Fibroblast of lung (primary cell): ENCODE results near the gene VENTX. TPM values are rescaled to one million over a fixed set of nuclear protein-coding genes. Genes with fewer than 3 reads are reported as not detected.

Source experiments
- DNase-seq, 2 donors: peaks; one replicate each; pipeline versions ENCODE4 v3.0.0 to v3.0.0-alpha.2; 2010; ENCODE audit warnings: low read depth in 2 of 2
- H2AFZ ChIP-seq: 2 replicates; pipeline ENCODE4 v1.5.1; 2012; ENCODE audit warnings: low read length, control low read depth, inconsistent platforms
- H3K27ac ChIP-seq: 2 replicates; pipeline ENCODE4 v1.5.1; 2011; ENCODE audit warnings: low read length, control low read depth; ENCODE audit not compliant: insufficient read depth
- H3K27me3 ChIP-seq: 2 replicates; pipeline ENCODE4 v1.5.1; 2011; ENCODE audit warnings: mild to moderate bottlenecking, low read length; ENCODE audit not compliant: control insufficient read depth, insufficient read depth
- H3K36me3 ChIP-seq: 2 replicates; pipeline ENCODE4 v1.5.1; 2011; ENCODE audit warnings: low read length; ENCODE audit not compliant: control insufficient read depth, insufficient read depth
- H3K4me1 ChIP-seq: 2 replicates; pipeline ENCODE4 v1.5.1; 2011; ENCODE audit warnings: low read length; ENCODE audit not compliant: control insufficient read depth, insufficient read depth; ENCODE audit errors: extremely low read depth
- H3K4me2 ChIP-seq: 2 replicates; pipeline ENCODE4 v1.5.1; 2011; ENCODE audit warnings: low read length, control low read depth; ENCODE audit not compliant: insufficient read depth; ENCODE audit errors: extremely low read depth
- H3K4me3 ChIP-seq, 4 experiments: fragments of 200-600 bp in 1 of 4; sonication (generic) in 1 of 4; replicated peaks in 1 of 4; 2 replicates each; pipeline ENCODE4 v1.5.1; 2011 to 2016; ENCODE audit warnings: low read length in 4 of 4, low read depth in 3 of 4, mild to moderate bottlenecking in 3 of 4, control low read depth in 2 of 4, inconsistent platforms in 1 of 4, mixed read lengths in 1 of 4; ENCODE audit not compliant: insufficient read depth in 1 of 4; ENCODE audit errors: control extremely low read depth in 1 of 4
- H3K79me2 ChIP-seq: 2 replicates; pipeline ENCODE4 v1.5.1; 2012; ENCODE audit warnings: mild to moderate bottlenecking, low read length, inconsistent platforms; ENCODE audit not compliant: control insufficient read depth, insufficient read depth
- H3K9ac ChIP-seq: 2 replicates; pipeline ENCODE4 v1.5.1; 2011; ENCODE audit warnings: mild to moderate bottlenecking, low read length, control low read depth; ENCODE audit not compliant: insufficient read depth
- H3K9me3 ChIP-seq: 2 replicates; pipeline ENCODE4 v1.5.1; 2012; ENCODE audit warnings: low read depth, low read length; ENCODE audit not compliant: control insufficient read depth, insufficient read depth
- H4K20me1 ChIP-seq: 2 replicates; pipeline ENCODE4 v1.5.1; 2011; ENCODE audit warnings: low read length; ENCODE audit not compliant: control insufficient read depth, insufficient read depth; ENCODE audit errors: extremely low read depth
- EZH2 ChIP-seq: IDR thresholded peaks from 2 replicates; pipeline ENCODE4 v1.5.1; 2012; ENCODE audit warnings: low read length, control low read depth, mild to moderate bottlenecking; ENCODE audit errors: missing control alignments
- polyA plus RNA-seq, 2 donors: library from polyadenylated mRNA; depleted of rRNA in 1 of 2; stranded (reverse) in 1 of 2; unstranded in 1 of 2; fragments of >200 nt; gene quantifications; 2 replicates each; pipeline ENCODE4 v1.2.1, GENCODE V29; 2011 to 2012; ENCODE audit warnings: missing spikeins in 1 of 2
- total RNA-seq: library from RNA; depleted of rRNA; stranded (reverse); fragments of >200 nt; gene quantifications from 2 replicates; pipeline ENCODE4 v1.2.1, GENCODE V29; 2014
- TF ChIP-seq, protein P1 (sequence below), 2 donors: IDR thresholded peaks in 1 of 2; conservative IDR thresholded peaks in 1 of 2; 1 replicate in 1 of 2; 2 replicates in 1 of 2; pipeline ENCODE4 v1.5.1; 2011 to 2012; ENCODE audit warnings: low read length in 2 of 2, control low read depth in 1 of 2, inconsistent platforms in 1 of 2, low read depth in 1 of 2, mild to moderate bottlenecking in 1 of 2

The VENTX gene
- total and polyA plus RNA-seq, 2 donors (not counting 1 experiment from before 2014, with no cell fraction given), result not detected

DNA sequence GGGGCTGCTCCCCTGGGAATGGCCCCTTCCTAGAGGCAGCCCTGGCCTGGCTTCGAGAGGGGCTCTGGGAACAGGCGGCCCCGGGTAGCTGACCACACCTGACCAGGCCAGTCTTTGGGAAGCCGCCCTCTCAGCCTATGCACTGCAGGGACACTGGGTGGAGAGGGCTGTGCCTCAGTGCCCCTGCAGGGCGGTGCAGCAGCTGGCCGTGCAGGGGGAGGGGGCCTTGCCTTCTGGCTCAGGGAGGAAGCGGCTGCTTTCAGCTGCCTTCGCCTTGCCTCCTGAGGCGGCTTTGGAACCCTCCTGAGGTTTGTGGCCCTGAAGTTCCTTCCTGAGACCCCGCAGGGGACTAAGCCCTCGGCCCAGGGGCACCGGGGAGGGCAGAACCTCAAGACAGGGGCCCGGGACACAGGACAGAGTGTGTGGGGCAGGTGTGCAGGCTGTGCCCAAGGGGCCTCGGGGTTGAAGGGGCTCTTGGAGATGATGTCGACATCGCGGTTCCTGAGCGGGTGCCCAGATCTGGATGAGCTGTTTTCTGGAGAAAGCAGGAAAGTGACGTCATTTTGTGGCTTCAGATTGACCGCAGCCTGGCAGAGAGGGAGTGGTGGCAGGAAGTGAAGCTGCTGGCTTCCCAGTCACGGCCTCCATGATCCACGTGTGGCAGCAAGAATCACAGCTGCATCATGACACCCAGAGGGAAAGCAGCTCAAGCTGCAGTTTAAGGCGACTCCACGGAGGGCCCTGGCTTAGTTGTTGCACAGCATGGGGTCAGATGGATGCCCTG, 21.4 kb downstream of the VENTX start:
- H3K9ac ChIP-seq, result no peak overlapping the region
- no peaks in the 10 kb centered on the region for H3K36me3 ChIP-seq
- no peaks in the 10 kb centered on the region for H3K27me3 ChIP-seq
- TF ChIP-seq EZH2, result no peak
- TF ChIP-seq, protein P1, sequence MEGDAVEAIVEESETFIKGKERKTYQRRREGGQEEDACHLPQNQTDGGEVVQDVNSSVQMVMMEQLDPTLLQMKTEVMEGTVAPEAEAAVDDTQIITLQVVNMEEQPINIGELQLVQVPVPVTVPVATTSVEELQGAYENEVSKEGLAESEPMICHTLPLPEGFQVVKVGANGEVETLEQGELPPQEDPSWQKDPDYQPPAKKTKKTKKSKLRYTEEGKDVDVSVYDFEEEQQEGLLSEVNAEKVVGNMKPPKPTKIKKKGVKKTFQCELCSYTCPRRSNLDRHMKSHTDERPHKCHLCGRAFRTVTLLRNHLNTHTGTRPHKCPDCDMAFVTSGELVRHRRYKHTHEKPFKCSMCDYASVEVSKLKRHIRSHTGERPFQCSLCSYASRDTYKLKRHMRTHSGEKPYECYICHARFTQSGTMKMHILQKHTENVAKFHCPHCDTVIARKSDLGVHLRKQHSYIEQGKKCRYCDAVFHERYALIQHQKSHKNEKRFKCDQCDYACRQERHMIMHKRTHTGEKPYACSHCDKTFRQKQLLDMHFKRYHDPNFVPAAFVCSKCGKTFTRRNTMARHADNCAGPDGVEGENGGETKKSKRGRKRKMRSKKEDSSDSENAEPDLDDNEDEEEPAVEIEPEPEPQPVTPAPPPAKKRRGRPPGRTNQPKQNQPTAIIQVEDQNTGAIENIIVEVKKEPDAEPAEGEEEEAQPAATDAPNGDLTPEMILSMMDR (conservative IDR thresholded peaks at IDR 0.05 in 1 of 2, IDR thresholded peaks at IDR 0.05 in 1 of 2; ENCODE audit: low read depth in 1 of 2, low read length in 2 of 2), result no peak
- no peak overlapping the region for H2AFZ ChIP-seq
- DNase-seq, result peak; percentile 99
- no peak overlapping the region for H3K4me3 ChIP-seq
- peak overlapping the region; percentile 89 for H3K27ac ChIP-seq
- peaks cover 27% of the 10 kb centered on the region for H3K4me1 ChIP-seq
- H3K79me2 ChIP-seq, result no peaks in the 10 kb centered on the region
- no peaks in the 10 kb centered on the region for H3K9me3 ChIP-seq
- H4K20me1 ChIP-seq, result no peaks in the 10 kb centered on the region
- H3K4me2 ChIP-seq, result peak overlapping the region; percentile 38

DNA sequence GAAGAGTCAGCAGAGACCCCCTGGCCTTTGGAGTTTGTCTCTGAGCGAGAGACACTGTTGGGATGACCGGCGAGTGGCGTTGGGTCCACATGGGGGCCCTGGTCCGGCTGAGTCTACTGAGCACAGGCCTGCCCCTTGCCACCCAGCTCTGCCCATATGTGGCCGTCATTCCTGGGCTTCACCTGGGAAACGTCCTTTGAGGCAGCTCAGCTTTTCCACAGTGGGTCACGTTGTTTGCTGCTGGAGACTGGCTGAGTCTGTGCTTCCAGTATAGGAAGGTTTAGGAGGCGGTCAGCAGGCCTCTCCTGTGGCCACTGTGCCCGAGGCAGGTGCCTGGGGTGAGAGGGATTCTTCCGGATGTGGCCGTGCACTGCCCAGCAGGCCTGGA, 21.9 kb downstream of the VENTX start:
- Histone ChIP-seq H3K4me3 (no peak overlapping the region), H3K9me3 (no peaks in the 10 kb centered on the region), H3K36me3 (no peaks in the 10 kb centered on the region), H3K9ac (no peak overlapping the region), H3K4me2 (peak overlapping the region; percentile 37), H3K79me2 (no peaks in the 10 kb centered on the region), H3K27me3 (no peaks in the 10 kb centered on the region), H2AFZ (no peak overlapping the region), H3K27ac (peak overlapping the region; percentile 89), H3K4me1 (peaks cover 27% of the 10 kb centered on the region), H4K20me1 (no peaks in the 10 kb centered on the region)
- no peak for DNase-seq
- no peak for TF ChIP-seq EZH2
- TF ChIP-seq, protein P1 (conservative IDR thresholded peaks at IDR 0.05 in 1 of 2, IDR thresholded peaks at IDR 0.05 in 1 of 2; ENCODE audit: low read depth in 1 of 2, low read length in 2 of 2), result no peak

DNA sequence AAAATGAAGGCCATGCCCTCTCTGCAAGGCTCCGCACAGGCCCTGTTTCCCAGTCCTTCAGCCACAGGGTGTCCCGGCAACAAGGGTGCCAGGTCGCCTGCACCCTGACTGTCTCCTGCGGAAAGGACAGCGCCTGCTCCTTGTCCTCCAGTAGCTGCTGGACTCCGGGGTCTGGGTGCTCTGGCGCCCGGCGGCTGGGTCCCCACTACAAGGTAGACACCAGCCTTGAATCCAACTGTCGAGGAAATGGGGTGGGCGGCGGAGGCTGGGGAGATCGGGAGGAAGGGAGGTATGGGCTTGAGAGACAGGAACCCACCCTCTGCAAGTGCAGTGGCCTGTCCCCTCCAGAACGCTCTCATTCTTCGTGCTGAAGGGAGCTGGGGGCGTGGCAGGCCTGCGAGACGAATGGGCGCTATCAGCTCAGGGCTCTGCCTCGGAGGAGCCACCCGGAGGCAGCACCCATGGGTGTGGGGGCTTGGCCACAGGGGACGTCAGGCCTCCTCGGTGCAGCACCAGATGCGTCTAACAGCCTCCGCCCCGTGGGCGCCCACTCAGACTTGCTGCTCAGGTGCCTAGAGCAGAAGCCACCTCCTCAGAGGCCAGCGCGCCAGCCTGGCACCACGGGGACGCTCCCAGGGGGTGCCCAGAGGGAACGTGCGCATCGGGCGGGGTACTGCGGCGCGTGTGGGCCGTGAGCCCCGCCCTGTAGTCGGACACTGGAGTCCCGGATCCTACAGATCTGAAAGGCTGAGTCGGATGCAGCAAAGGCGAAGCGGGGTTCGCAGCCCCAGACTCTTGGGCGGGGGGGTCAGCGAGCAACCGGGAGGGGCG, 23.5 kb downstream of the VENTX start:
- no peak for TF ChIP-seq EZH2
- TF ChIP-seq, protein P1 (conservative IDR thresholded peaks at IDR 0.05 in 1 of 2, IDR thresholded peaks at IDR 0.05 in 1 of 2; ENCODE audit: low read depth in 1 of 2, low read length in 2 of 2), result no peak
- Histone ChIP-seq H3K9ac (peak overlapping the region; percentile 76), H3K36me3 (no peaks in the 10 kb centered on the region), H4K20me1 (no peaks in the 10 kb centered on the region), H3K4me3 (peak overlapping the region; percentile 28 to 56 (median 41)), H3K4me2 (peak overlapping the region; percentile 88), H3K27ac (peak overlapping the region; percentile 75), H3K27me3 (no peaks in the 10 kb centered on the region), H3K79me2 (no peaks in the 10 kb centered on the region), H3K9me3 (no peaks in the 10 kb centered on the region), H2AFZ (no peak overlapping the region), H3K4me1 (peaks cover 27% of the 10 kb centered on the region)
- DNase-seq, result peak in 1 of 2 donors; percentile 13
